K562 (cell line): Measurements from ENCODE around the gene LYRM1. TPM values are rescaled to one million over a fixed set of nuclear protein-coding genes. Genes with fewer than 3 reads are reported as not detected.

Experiments used
- CXXC5 ChIP-seq: fragments of 250-450 bp; sonication (Bioruptor Pico); IDR thresholded peaks from 2 replicates; pipeline ENCODE4 v1.8.0; 2022; ENCODE audit warnings: inconsistent platforms, mild to moderate bottlenecking, moderate library complexity
- ETS1 ChIP-seq: conservative IDR thresholded peaks from 2 replicates; pipeline ENCODE4 v1.6.1; 2011; ENCODE audit warnings: low read depth, mild to moderate bottlenecking, low read length; ENCODE audit not compliant: control insufficient read depth
- FUS ChIP-seq: fragments of 200-400 bp; formaldehyde crosslinking; optimal IDR thresholded peaks from 2 replicates; pipeline ENCODE3; 2017; ENCODE audit warnings: low read depth, low read length
- GABPB2 ChIP-seq: fragments of 250-450 bp; sonication (Bioruptor Pico); conservative IDR thresholded peaks from 2 replicates; pipeline ENCODE4 v1.5.1; 2021; ENCODE audit warnings: mild to moderate bottlenecking
- HEY1 ChIP-seq: fragments of 250-450 bp; sonication (Bioruptor Pico); IDR thresholded peaks from 2 replicates; pipeline ENCODE4 v1.5.0; 2020; ENCODE audit warnings: mild to moderate bottlenecking, moderate library complexity, borderline replicate concordance
- KAT7 ChIP-seq: sonication (generic); formaldehyde crosslinking; IDR thresholded peaks from 2 replicates; pipeline ENCODE4 v1.8.0; 2022; ENCODE audit warnings: missing genetic modification reagents, mild to moderate bottlenecking, borderline replicate concordance
- LEF1 ChIP-seq: fragments of 450-650 bp; IDR thresholded peaks from 2 replicates; pipeline ENCODE4 v1.6.1; 2016; ENCODE audit warnings: mild to moderate bottlenecking
- NFIX ChIP-seq: fragments of 250-450 bp; sonication (Bioruptor Pico); IDR thresholded peaks from 2 replicates; pipeline ENCODE4 v1.4.0; 2020; ENCODE audit warnings: low read depth, mild to moderate bottlenecking, moderate library complexity
- NFXL1 ChIP-seq: fragments of 450-650 bp; formaldehyde crosslinking; IDR thresholded peaks from 2 replicates; pipeline ENCODE4 v1.4.0; 2021; ENCODE audit warnings: mild to moderate bottlenecking
- NR3C1 ChIP-seq: sonication (generic); formaldehyde crosslinking; IDR thresholded peaks from 2 replicates; pipeline ENCODE4 v1.8.1; 2022; ENCODE audit warnings: missing genetic modification reagents
- POLR2AphosphoS2 ChIP-seq: IDR thresholded peaks from 2 replicates; pipeline ENCODE4 v1.6.1; 2012; ENCODE audit warnings: low read length, improper control_type of control experiment
- POLR2AphosphoS5 ChIP-seq: IDR thresholded peaks from 2 replicates; pipeline ENCODE4 v1.6.1; 2011; ENCODE audit warnings: mild to moderate bottlenecking, low read depth, low read length, moderate library complexity; ENCODE audit not compliant: control insufficient read depth, insufficient read depth
- SIN3A ChIP-seq, 2 experiments: fragments of 150-350 bp in 1 of 2; IDR thresholded peaks; 2 replicates each; pipeline ENCODE4 v1.6.1; 2011 to 2016; ENCODE audit warnings: borderline replicate concordance in 2 of 2, low read depth in 2 of 2, low read length in 2 of 2, mild to moderate bottlenecking in 2 of 2, moderate library complexity in 2 of 2; ENCODE audit not compliant: control insufficient read depth in 1 of 2
- SRSF1 ChIP-seq: fragments of 200-400 bp; formaldehyde crosslinking; IDR thresholded peaks from 2 replicates; pipeline ENCODE4 v1.6.1; 2017; ENCODE audit warnings: mild to moderate bottlenecking, low read depth, low read length, moderate library complexity
- SRSF3 ChIP-seq: fragments of 200-400 bp; formaldehyde crosslinking; IDR thresholded peaks from 2 replicates; pipeline ENCODE4 v1.6.1; 2016; ENCODE audit warnings: mild to moderate bottlenecking, low read length, moderate library complexity; ENCODE audit not compliant: insufficient read depth
- TAF7 ChIP-seq: fragments of 450-650 bp; IDR thresholded peaks from 2 replicates; pipeline ENCODE4 v1.6.1; 2016; ENCODE audit warnings: missing genetic modification characterization, missing compliant biosample characterization
- ZNF232 ChIP-seq: sonication (generic); formaldehyde crosslinking; IDR thresholded peaks from 2 replicates; pipeline ENCODE4 v1.8.0; 2022; ENCODE audit warnings: mild to moderate bottlenecking, missing genetic modification reagents
- ZNF408 ChIP-seq: fragments of 250-450 bp; sonication (Bioruptor Pico); IDR thresholded peaks from 2 replicates; pipeline ENCODE4 v1.4.0; 2020; ENCODE audit warnings: low read depth, mild to moderate bottlenecking, moderate library complexity
- ZNF41 ChIP-seq: fragments of 250-450 bp; sonication (Bioruptor Pico); conservative IDR thresholded peaks from 2 replicates; pipeline ENCODE4 v1.4.0; 2020; ENCODE audit warnings: mild to moderate bottlenecking
- ZNF639 ChIP-seq, 2 experiments: fragments of 200-800 bp in 1 of 2; sonication (Bioruptor generic) in 1 of 2; sonication (generic) in 1 of 2; formaldehyde crosslinking in 1 of 2; IDR thresholded peaks in 1 of 2; conservative IDR thresholded peaks in 1 of 2; 2 replicates each; pipeline versions ENCODE4 v1.5.0 to v1.6.1; 2016 to 2020; ENCODE audit warnings: missing compliant biosample characterization in 1 of 2, missing genetic modification characterization in 1 of 2, missing genetic modification reagents in 1 of 2
- ZNF699 ChIP-seq: fragments of 250-450 bp; sonication (Bioruptor Pico); IDR thresholded peaks from 2 replicates; pipeline ENCODE4 v1.8.0; 2021; ENCODE audit warnings: mild to moderate bottlenecking, moderate library complexity; ENCODE audit not compliant: insufficient replicate concordance
- ZNF79 ChIP-seq: fragments of 250-450 bp; sonication (Bioruptor Pico); IDR thresholded peaks from 2 replicates; pipeline ENCODE4 v1.4.0; 2020; ENCODE audit warnings: low read depth, mild to moderate bottlenecking, moderate library complexity
- polyA plus RNA-seq, 8 experiments: library from polyadenylated mRNA; depleted of rRNA in 4 of 8; stranded (reverse) in 5 of 8; unstranded in 3 of 8; fragments of >200 nt; fragmentation: Nextera tagmentation in 2 of 8; fragmentation: Illumina TruSeq in 1 of 8; extraction: Ambion mirVana in 2 of 8; extraction: Trizol in 1 of 8; gene quantifications; 2 replicates each; pipeline versions ENCODE4 v1.2.1 to v1.2.3, GENCODE V29; 2011 to 2014; ENCODE audit warnings: inconsistent platforms in 1 of 8, missing spikeins in 1 of 8
- total RNA-seq, 7 experiments: library from RNA; depleted of rRNA in 6 of 7; stranded (reverse); fragments of >200 nt in 6 of 7; fragmentation: Illumina TruSeq in 2 of 7; extraction: Trizol in 2 of 7; gene quantifications; 2 replicates each; pipeline versions ENCODE4 v1.2.1 to v1.2.3, GENCODE V29; 2011 to 2021; ENCODE audit warnings: low replicate concordance in 1 of 7
- TF ChIP-seq, protein P1 (sequence below): fragments of 450-650 bp; formaldehyde crosslinking; IDR thresholded peaks from 2 replicates; pipeline ENCODE4 v1.4.0; 2020; ENCODE audit warnings: mild to moderate bottlenecking, moderate library complexity
- TF ChIP-seq, protein P2 (sequence below): sonication (generic); formaldehyde crosslinking; IDR thresholded peaks from 2 replicates; pipeline ENCODE4 v1.8.0; 2022; ENCODE audit warnings: mild to moderate bottlenecking, missing genetic modification reagents

The LYRM1 gene
- total and polyA plus RNA-seq, 9 of the 15 experiments (the other 6 are each of a cell fraction or from before 2014, with no cell fraction given): 17.5 to 44.1 (median 32.7) TPM

DNA sequence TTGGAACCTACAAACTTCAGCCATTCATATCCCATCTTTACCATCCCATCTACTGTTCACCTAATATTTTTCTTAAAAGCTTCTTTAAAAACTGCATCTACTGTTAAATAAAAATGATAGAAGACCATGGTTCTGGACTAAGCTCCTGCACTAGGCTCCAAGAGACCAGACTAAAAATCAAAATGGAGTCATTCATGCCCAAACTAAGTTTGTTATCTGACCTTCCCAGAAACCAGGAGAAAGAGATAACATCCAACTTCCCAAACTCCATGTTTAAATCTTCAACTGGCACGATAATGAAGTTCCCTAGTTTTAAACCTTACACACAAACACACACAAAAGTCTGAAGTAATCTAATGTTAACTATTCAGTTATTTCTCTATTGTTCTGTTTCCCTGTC, 14.3 kb upstream of the LYRM1 start (continued):
- TF ChIP-seq, protein P1, sequence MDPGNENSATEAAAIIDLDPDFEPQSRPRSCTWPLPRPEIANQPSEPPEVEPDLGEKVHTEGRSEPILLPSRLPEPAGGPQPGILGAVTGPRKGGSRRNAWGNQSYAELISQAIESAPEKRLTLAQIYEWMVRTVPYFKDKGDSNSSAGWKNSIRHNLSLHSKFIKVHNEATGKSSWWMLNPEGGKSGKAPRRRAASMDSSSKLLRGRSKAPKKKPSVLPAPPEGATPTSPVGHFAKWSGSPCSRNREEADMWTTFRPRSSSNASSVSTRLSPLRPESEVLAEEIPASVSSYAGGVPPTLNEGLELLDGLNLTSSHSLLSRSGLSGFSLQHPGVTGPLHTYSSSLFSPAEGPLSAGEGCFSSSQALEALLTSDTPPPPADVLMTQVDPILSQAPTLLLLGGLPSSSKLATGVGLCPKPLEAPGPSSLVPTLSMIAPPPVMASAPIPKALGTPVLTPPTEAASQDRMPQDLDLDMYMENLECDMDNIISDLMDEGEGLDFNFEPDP: no peak
- TF ChIP-seq ZNF79 (CRISPR knock-in tag): peak; percentile 60; the same call in 1 of the 2 replicates
- no peak for TF ChIP-seq SIN3A (IDR thresholded peaks at IDR 0.05; ENCODE audit: borderline replicate concordance in 2 of 2, control insufficient read depth in 1 of 2, low read depth in 2 of 2, low read length in 2 of 2)
- no peak for TF ChIP-seq HEY1 (CRISPR knock-in tag)
- no peak for TF ChIP-seq NR3C1 (CRISPR knock-in tag)
- TF ChIP-seq NFIX (CRISPR knock-in tag): no peak
- no peak for TF ChIP-seq ZNF408
- no peak for TF ChIP-seq ZNF232 (CRISPR knock-in tag)
- no peak for TF ChIP-seq FUS
- no peak for TF ChIP-seq ZNF699 (CRISPR knock-in tag)
- no peak for TF ChIP-seq POLR2AphosphoS2
- no peak for TF ChIP-seq GABPB2 (CRISPR knock-in tag)
- no peak for TF ChIP-seq SRSF3
- no peak for TF ChIP-seq TAF7 (tag)
- peak; percentile 67; the same call in 1 of the 2 replicates for TF ChIP-seq ZNF41 (CRISPR knock-in tag)
- no peak for TF ChIP-seq ETS1
- TF ChIP-seq, protein P2, sequence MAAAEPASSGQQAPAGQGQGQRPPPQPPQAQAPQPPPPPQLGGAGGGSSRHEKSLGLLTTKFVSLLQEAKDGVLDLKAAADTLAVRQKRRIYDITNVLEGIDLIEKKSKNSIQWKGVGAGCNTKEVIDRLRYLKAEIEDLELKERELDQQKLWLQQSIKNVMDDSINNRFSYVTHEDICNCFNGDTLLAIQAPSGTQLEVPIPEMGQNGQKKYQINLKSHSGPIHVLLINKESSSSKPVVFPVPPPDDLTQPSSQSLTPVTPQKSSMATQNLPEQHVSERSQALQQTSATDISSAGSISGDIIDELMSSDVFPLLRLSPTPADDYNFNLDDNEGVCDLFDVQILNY (CRISPR knock-in tag): no peak
- 0 out of 2 replicates have a peak, but pooled peaks have one; percentile 31 for TF ChIP-seq CXXC5 (CRISPR knock-in tag)
- no peak for TF ChIP-seq LEF1
- TF ChIP-seq KAT7 (CRISPR knock-in tag): no peak
- TF ChIP-seq NFXL1 (CRISPR knock-in tag): no peak
- no peak for TF ChIP-seq POLR2AphosphoS5
- no peak for TF ChIP-seq SRSF1
- TF ChIP-seq ZNF639 (CRISPR knock-in tag; conservative IDR thresholded peaks at IDR 0.05 in 1 of 2, IDR thresholded peaks at IDR 0.05 in 1 of 2): peak in 1 of 2 experiments; percentile 81; a peak in 2 of 4 replicates
